H1 (cell line): Measurements from ENCODE around the gene LYZL4. TPM values are rescaled to one million over a fixed set of nuclear protein-coding genes. Genes with fewer than 3 reads are reported as not detected.

ENCODE experiments used
- CTCF ChIA-PET: fragments of 300-600 bp; sonication (Branson Sonifier 250); formaldehyde crosslinking; loops from one replicate; lab custom pipeline; 2021; ENCODE audit not compliant: partially characterized antibody; lab: Charles Lee
- POLR2A ChIA-PET: fragments of 300-600 bp; sonication (Branson Sonifier 250); formaldehyde crosslinking; loops from one replicate; lab custom pipeline; 2021; ENCODE audit warnings: inconsistent platforms; ENCODE audit not compliant: partially characterized antibody; lab: Charles Lee
- DNase-seq, 2 experiments: peaks; one replicate each; pipeline versions ENCODE4 v3.0.0 to v3.0.0-alpha.2; 2010 to 2022; ENCODE audit warnings: low spot score in 2 of 2, low read depth in 1 of 2, mixed read lengths in 1 of 2
- FAIRE-seq: peaks from 2 replicates; lab custom pipeline; 2011; peaks lifted over from hg19 to GRCh38; lab: Jason Lieb, UNC
- H2AFZ ChIP-seq: 2 replicates; pipeline ENCODE4 v1.8.1; 2012; ENCODE audit warnings: low read length, inconsistent platforms
- H2AK5ac ChIP-seq: 2 replicates; pipeline ENCODE4 v1.6.1; 2013; ENCODE audit warnings: low read depth, low read length
- H2BK120ac ChIP-seq: replicated peaks from 2 replicates; pipeline ENCODE3; 2013; ENCODE audit warnings: low read depth, low read length, inconsistent platforms
- H2BK12ac ChIP-seq: 2 replicates; pipeline ENCODE4 v1.6.1; 2013; ENCODE audit warnings: low read depth, low read length
- H2BK15ac ChIP-seq: 2 replicates; pipeline ENCODE4 v1.6.1; 2013; ENCODE audit warnings: low read length
- H2BK20ac ChIP-seq: 2 replicates; pipeline ENCODE4 v1.6.1; 2013; ENCODE audit warnings: low read length
- H2BK5ac ChIP-seq: 2 replicates; pipeline ENCODE4 v1.6.1; 2013; ENCODE audit warnings: low read depth, low read length
- H3K14ac ChIP-seq: 2 replicates; pipeline ENCODE4 v1.6.1; 2013; ENCODE audit warnings: inconsistent platforms; ENCODE audit not compliant: insufficient read length
- H3K18ac ChIP-seq: 2 replicates; pipeline ENCODE4 v1.6.1; 2013; ENCODE audit warnings: low read length; ENCODE audit errors: extremely low read depth
- H3K23ac ChIP-seq: 2 replicates; pipeline ENCODE4 v1.6.1; 2013; ENCODE audit warnings: inconsistent platforms; ENCODE audit not compliant: insufficient read length
- H3K23me2 ChIP-seq: 2 replicates; pipeline ENCODE4 v1.6.1; 2013; ENCODE audit warnings: low read depth, low read length
- H3K27ac ChIP-seq: 2 replicates; pipeline ENCODE4 v1.6.1; 2011; ENCODE audit warnings: low read depth, low read length, inconsistent platforms
- H3K27me3 ChIP-seq, 4 experiments: replicated peaks in 1 of 4; 1 replicate in 1 of 4; 2 replicates in 3 of 4; pipeline versions ENCODE4 v1.6.1 to v1.8.1; 2011 to 2013; ENCODE audit warnings: low read length in 3 of 4, mild to moderate bottlenecking in 3 of 4, inconsistent platforms in 2 of 4, mixed read lengths in 2 of 4, moderate library complexity in 1 of 4; ENCODE audit not compliant: control insufficient read depth in 3 of 4, insufficient read depth in 3 of 4; ENCODE audit errors: extremely low read depth in 1 of 4
- H3K36me3 ChIP-seq, 4 experiments: 2 replicates each; pipeline versions ENCODE4 v1.6.1 to v1.8.1; 2011 to 2013; ENCODE audit warnings: mild to moderate bottlenecking in 4 of 4, low read length in 3 of 4, moderate library complexity in 2 of 4, control low read depth in 1 of 4, inconsistent platforms in 1 of 4; ENCODE audit not compliant: insufficient read depth in 4 of 4, control insufficient read depth in 2 of 4
- H3K4ac ChIP-seq: replicated peaks from 2 replicates; pipeline ENCODE3; 2013; ENCODE audit warnings: low read length, low read depth, mixed read lengths, inconsistent platforms; ENCODE audit not compliant: insufficient read length
- H3K4me1 ChIP-seq, 4 experiments: replicated peaks in 1 of 4; 1 replicate in 1 of 4; 2 replicates in 3 of 4; pipeline versions ENCODE4 v1.6.1 to v1.8.1; 2011 to 2013; ENCODE audit warnings: low read length in 3 of 4, inconsistent platforms in 2 of 4, mixed read lengths in 1 of 4; ENCODE audit not compliant: insufficient read depth in 4 of 4, control insufficient read depth in 3 of 4
- H3K4me2 ChIP-seq, 2 experiments: 2 replicates each; pipeline versions ENCODE4 v1.6.1 to v1.8.1; 2011 to 2013; ENCODE audit warnings: low read depth in 2 of 2, low read length in 2 of 2, control low read depth in 1 of 2, inconsistent platforms in 1 of 2, mild to moderate bottlenecking in 1 of 2; ENCODE audit not compliant: insufficient read depth in 1 of 2
- H3K4me3 ChIP-seq, 4 experiments: fragments of 200-600, 300-600 bp in 1 of 4; sonication (generic), shearing (Covaris generic), sonication (Bioruptor Twin) in 1 of 4; 2 replicates each; pipeline versions ENCODE4 v1.5.1 to v1.8.1; 2011 to 2016; ENCODE audit warnings: low read length in 4 of 4, low read depth in 3 of 4, control low read depth in 2 of 4, inconsistent platforms in 2 of 4, mild to moderate bottlenecking in 2 of 4, mixed read lengths in 1 of 4, moderate library complexity in 1 of 4; ENCODE audit not compliant: insufficient read depth in 2 of 4; ENCODE audit errors: extremely low read depth in 1 of 4
- H3K56ac ChIP-seq: replicated peaks from 2 replicates; pipeline ENCODE3; 2013; ENCODE audit warnings: low read depth, mild to moderate bottlenecking, mixed read lengths, low read length, inconsistent platforms; ENCODE audit not compliant: insufficient read length
- H3K79me1 ChIP-seq: 2 replicates; pipeline ENCODE4 v1.6.1; 2013; ENCODE audit warnings: low read depth, low read length, control low read depth
- H3K79me2 ChIP-seq, 2 experiments: 2 replicates each; pipeline versions ENCODE4 v1.6.1 to v1.8.1; 2012 to 2013; ENCODE audit warnings: low read length in 2 of 2, mild to moderate bottlenecking in 2 of 2, inconsistent platforms in 1 of 2; ENCODE audit not compliant: insufficient read depth in 2 of 2, control insufficient read depth in 1 of 2
- H3K9ac ChIP-seq, 4 experiments: replicated peaks in 1 of 4; 1 replicate in 1 of 4; 2 replicates in 3 of 4; pipeline versions ENCODE4 v1.6.1 to v1.8.1; 2011 to 2013; ENCODE audit warnings: low read depth in 3 of 4, low read length in 3 of 4, control low read depth in 2 of 4, mild to moderate bottlenecking in 2 of 4, moderate library complexity in 2 of 4, inconsistent platforms in 1 of 4; ENCODE audit errors: extremely low read depth in 1 of 4
- H3K9me3 ChIP-seq, 2 experiments: 2 replicates each; pipeline versions ENCODE4 v1.6.1 to v1.8.1; 2012 to 2013; ENCODE audit warnings: mild to moderate bottlenecking in 2 of 2, moderate library complexity in 2 of 2, control low read depth in 1 of 2, inconsistent platforms in 1 of 2, low read depth in 1 of 2, low read length in 1 of 2, mixed read lengths in 1 of 2; ENCODE audit not compliant: insufficient read depth in 2 of 2
- H4K20me1 ChIP-seq, 2 experiments: replicated peaks in 1 of 2; 2 replicates each; pipeline versions ENCODE3 to v1.8.1; 2011 to 2013; ENCODE audit warnings: inconsistent platforms in 2 of 2, low read length in 2 of 2, mild to moderate bottlenecking in 1 of 2; ENCODE audit not compliant: insufficient read depth in 2 of 2, control insufficient read depth in 1 of 2
- H4K5ac ChIP-seq: 2 replicates; pipeline ENCODE4 v1.6.1; 2013; ENCODE audit warnings: low read length, low read depth, mixed read lengths, inconsistent platforms; ENCODE audit not compliant: insufficient read length
- H4K8ac ChIP-seq: 2 replicates; pipeline ENCODE4 v1.8.0; 2013; ENCODE audit warnings: mild to moderate bottlenecking, moderate library complexity, low read length, inconsistent platforms; ENCODE audit not compliant: insufficient read depth; ENCODE audit errors: extremely low read depth
- H4K91ac ChIP-seq: replicated peaks from 2 replicates; pipeline ENCODE3; 2013; ENCODE audit warnings: low read length, mixed read lengths, inconsistent platforms; ENCODE audit not compliant: insufficient read length
- BRCA1 ChIP-seq: IDR thresholded peaks from 2 replicates; pipeline ENCODE4 v1.6.1; 2012; ENCODE audit warnings: low read depth, low read length, improper control_type of control experiment
- CBX8 ChIP-seq: fragments of 300-800, 300-1000 bp; sonication (generic); IDR thresholded peaks from 2 replicates; pipeline ENCODE4 v1.7.1; 2016; ENCODE audit warnings: low read depth, low read length, borderline replicate concordance
- CREB1 ChIP-seq: IDR thresholded peaks from 2 replicates; pipeline ENCODE4 v1.6.1; 2012; ENCODE audit warnings: inconsistent platforms
- E2F6 ChIP-seq: IDR thresholded peaks from 2 replicates; pipeline ENCODE4 v1.6.1; 2012; ENCODE audit warnings: inconsistent platforms
- EZH2 ChIP-seq: fragments of 200-600 bp; sonication (generic); IDR thresholded peaks from 2 replicates; pipeline ENCODE4 v1.7.1; 2012; ENCODE audit warnings: low read depth, mild to moderate bottlenecking, moderate library complexity, low read length, inconsistent platforms; ENCODE audit not compliant: severe bottlenecking
- HDAC2 ChIP-seq, 2 experiments: fragments of 300-600 bp in 1 of 2; sonication (generic) in 1 of 2; IDR thresholded peaks; 2 replicates each; pipeline ENCODE4 v1.6.1; 2011 to 2012; ENCODE audit warnings: low read depth in 2 of 2, low read length in 2 of 2, mild to moderate bottlenecking in 2 of 2, moderate library complexity in 2 of 2, borderline replicate concordance in 1 of 2, inconsistent platforms in 1 of 2
- HDAC6 ChIP-seq: IDR thresholded peaks from one replicate; pipeline ENCODE4 v1.7.1; 2012; ENCODE audit warnings: low read depth, mild to moderate bottlenecking, inconsistent platforms, low read length, moderate library complexity
- KDM5A ChIP-seq: fragments of 200-600 bp; IDR thresholded peaks from 2 replicates; pipeline ENCODE4 v1.7.1; 2012; ENCODE audit warnings: mild to moderate bottlenecking, low read length, inconsistent platforms, mixed read lengths
- MAFK ChIP-seq: IDR thresholded peaks from 2 replicates; pipeline ENCODE4 v1.6.1; 2012; ENCODE audit warnings: low read depth, mild to moderate bottlenecking, improper control_type of control experiment, low read length
- PHF8 ChIP-seq: fragments of 200-600 bp; sonication (generic); conservative IDR thresholded peaks from 2 replicates; pipeline ENCODE4 v1.7.1; 2012; ENCODE audit warnings: low read depth, mild to moderate bottlenecking, inconsistent platforms, low read length, moderate library complexity
- SAP30 ChIP-seq: fragments of 300-600 bp; sonication (generic); IDR thresholded peaks from 2 replicates; pipeline ENCODE4 v1.7.1; 2012; ENCODE audit warnings: low read length, moderate library complexity, mild to moderate bottlenecking, inconsistent platforms; ENCODE audit not compliant: insufficient read depth, insufficient replicate concordance
- SIN3A ChIP-seq, 2 experiments: IDR thresholded peaks in 1 of 2; conservative IDR thresholded peaks in 1 of 2; 2 replicates each; pipeline ENCODE4 v1.6.1; 2011 to 2012; ENCODE audit warnings: low read length in 2 of 2, improper control_type of control experiment in 1 of 2, low read depth in 1 of 2, mild to moderate bottlenecking in 1 of 2
- SRF ChIP-seq: IDR thresholded peaks from 2 replicates; pipeline ENCODE4 v1.6.1; 2011; ENCODE audit warnings: mild to moderate bottlenecking, low read depth, low read length, moderate library complexity
- TEAD4 ChIP-seq: IDR thresholded peaks from 2 replicates; pipeline ENCODE4 v1.6.1; 2012; ENCODE audit warnings: low read depth, low read length, inconsistent platforms, mixed read lengths
- WGBS, 2 experiments: shearing (Covaris generic) in 1 of 2; methylation state at CpG; one replicate each; pipeline versions ENCODE4 v1.1.6 to v1.1.7; 2013 to 2015; ENCODE audit warnings: low lambda C conversion rate in 2 of 2, mixed read lengths in 2 of 2, inconsistent platforms in 1 of 2, low coverage in 1 of 2, missing lambda C conversion rate in 1 of 2; ENCODE audit not compliant: insufficient replicate concordance in 2 of 2, insufficient coverage in 1 of 2, insufficient read length in 1 of 2; ENCODE audit errors: extremely low coverage in 1 of 2, missing lambda C conversion rate in 1 of 2; 5-methylcytosine and 5-hydroxymethylcytosine counted together
- polyA plus RNA-seq, 7 experiments: library from polyadenylated mRNA; depleted of rRNA in 3 of 7; stranded (reverse) in 5 of 7; unstranded in 2 of 7; fragments of >200 nt in 5 of 7; fragments of 200-250 nt in 2 of 7; gene quantifications; 1 replicate in 5 of 7; 2 replicates in 1 of 7; 4 replicates in 1 of 7; pipeline versions ENCODE4 v1.2.1 to v1.2.3, GENCODE V29; 2011 to 2013; ENCODE audit warnings: missing spikeins in 2 of 7, mixed read lengths in 2 of 7
- total RNA-seq: library from RNA; stranded (reverse); fragmentation: NEBNext Ultra II Directional; extraction: Animal tissue kit (Norgen Biotek cat#: 25700); gene quantifications from 2 replicates; pipeline ENCODE4 v1.2.1, GENCODE V29; 2021

The LYZL4 gene
- total and polyA plus RNA-seq, 2 of the 8 experiments (the other 6 are each of a cell fraction or from before 2014, with no cell fraction given), result not detected

GRCh38 chr3:42347928-42348327 lies 62.5 kb downstream of the LYZL4 start:
- Histone ChIP-seq H3K36me3 (no peaks in the 10 kb centered on the region), H2BK15ac (no peak overlapping the region), H3K18ac (no peak overlapping the region), H2AFZ (no peak overlapping the region), H3K79me1 (no peaks in the 10 kb centered on the region), H4K91ac (no peak overlapping the region), H3K23ac (no peak overlapping the region), H2BK120ac (no peak overlapping the region), H4K8ac (peak overlapping the region; percentile 60; the same call in 1 of the 2 replicates), H3K79me2 (no peaks in the 10 kb centered on the region), H3K4me2 (no peak overlapping the region), H3K27me3 (no peaks in the 10 kb centered on the region), H3K27ac (no peak overlapping the region), H3K4me1 (no peaks in the 10 kb centered on the region), H3K14ac (no peak overlapping the region), H3K4me3 (no peak overlapping the region), H3K23me2 (no peaks in the 10 kb centered on the region), H2AK5ac (no peak overlapping the region), H3K56ac (no peak overlapping the region), H2BK12ac (no peak overlapping the region), H3K9ac (no peak overlapping the region), H4K20me1 (no peaks in the 10 kb centered on the region), H4K5ac (no peak overlapping the region), H2BK5ac (no peak overlapping the region), H2BK20ac (no peak overlapping the region), H3K4ac (no peak overlapping the region), H3K9me3 (no peaks in the 10 kb centered on the region)
- DNase-seq, result no peak
- ChIA-PET CTCF (interaction anchor here (1.2 to 1.5 kb wide), 2 partner anchors 10 to 16 kb away, joined by 3 to 4 read pairs; no protein-coding TSS in a partner anchor), POLR2A (no interaction called here)
- no peak for FAIRE-seq
- 87% methylated on average over 2 of the region's 2 CpGs; no CpG with 5 or more reads in 1 of the 2 experiments for whole genome bisulfite sequencing, 2 experiments
- no peak for TF ChIP-seq KDM5A
- TF ChIP-seq CBX8, result no peak
- no peak for TF ChIP-seq SIN3A (conservative IDR thresholded peaks at IDR 0.05 in 1 of 2, IDR thresholded peaks at IDR 0.05 in 1 of 2; ENCODE audit: low read depth in 1 of 2, low read length in 2 of 2)
- no peak for TF ChIP-seq SRF
- no peak for TF ChIP-seq HDAC2 (IDR thresholded peaks at IDR 0.05; ENCODE audit: borderline replicate concordance in 1 of 2, low read depth in 2 of 2, low read length in 2 of 2)
- TF ChIP-seq TEAD4, result no peak
- no peak for TF ChIP-seq PHF8
- no peak for TF ChIP-seq HDAC6
- no peak for TF ChIP-seq BRCA1
- TF ChIP-seq CREB1, result no peak
- TF ChIP-seq MAFK, result no peak
- no peak for TF ChIP-seq EZH2
- TF ChIP-seq SAP30, result no peak
- TF ChIP-seq E2F6, result no peak
